Upper lobe of left lung (tissue), 6 donors: Measurements from ENCODE around the gene DGCR2. TPM values are rescaled to one million over a fixed set of nuclear protein-coding genes. Genes with fewer than 3 reads are reported as not detected.
"Not testable (repeated sequence)": the region's sequence is repeated elsewhere in the genome, so short reads cannot be mapped to it uniquely, and the experiment has no call there.

Source experiments
- ATAC-seq, 2 donors: fragments of 200-7000 bp; cut with Tn5 transposase; one replicate each; pipeline ENCODE4 v1.9.1; 2022; ENCODE audit warnings: mild to moderate bottlenecking in 2 of 2, moderate library complexity in 2 of 2; ENCODE audit not compliant: low FRiP score in 2 of 2
- DNase-seq, 2 donors: peaks; one replicate each; pipeline ENCODE4 v3.0.0-alpha.2; 2019 to 2020
- H3K27ac ChIP-seq, 4 donors: fragments of 200-600 bp; sonication (generic); one replicate each; pipeline ENCODE4 v1.5.1; 2016 to 2019
- H3K27me3 ChIP-seq, 4 donors: fragments of 200-600 bp; sonication (generic); one replicate each; pipeline ENCODE4 v1.5.1; 2017 to 2019
- H3K36me3 ChIP-seq, 4 donors: fragments of 200-600 bp; sonication (generic); one replicate each; pipeline ENCODE4 v1.5.1; 2016 to 2019
- H3K4me1 ChIP-seq, 4 donors: fragments of 200-600 bp; sonication (generic); one replicate each; pipeline ENCODE4 v1.5.1; 2018 to 2019
- H3K4me3 ChIP-seq, 4 donors: fragments of 200-600 bp; sonication (generic); one replicate each; pipeline ENCODE4 v1.5.1; 2017 to 2019; ENCODE audit warnings: mild to moderate bottlenecking in 2 of 4, moderate library complexity in 1 of 4
- H3K9me3 ChIP-seq, 4 donors: fragments of 200-600 bp; sonication (generic); one replicate each; pipeline ENCODE4 v1.5.1; 2018 to 2019
- EP300 ChIP-seq, 4 donors: sonication (generic); formaldehyde crosslinking; IDR thresholded peaks; one replicate each; pipeline ENCODE4 v1.5.1; 2017; ENCODE audit warnings: antibody characterized with exemption in 4 of 4, control low read depth in 2 of 4
- POLR2A ChIP-seq, 4 donors: fragments of 450-650 bp; IDR thresholded peaks; one replicate each; pipeline ENCODE4 v1.5.1; 2016 to 2017; ENCODE audit warnings: antibody characterized with exemption in 4 of 4, mild to moderate bottlenecking in 2 of 4
- POLR2AphosphoS5 ChIP-seq, 2 donors: sonication (generic); formaldehyde crosslinking; IDR thresholded peaks; one replicate each; pipeline ENCODE4 v1.5.1; 2017; ENCODE audit warnings: antibody characterized with exemption in 2 of 2
- WGBS, 2 donors: methylation state at CpG; one replicate each; pipeline ENCODE4 v1.1.5; 2017 to 2018; 5-methylcytosine and 5-hydroxymethylcytosine counted together
- total RNA-seq, 6 donors: library from RNA; depleted of rRNA in 4 of 6; stranded (reverse); fragments of >200 nt in 4 of 6; gene quantifications; one replicate each; pipeline versions ENCODE4 v1.1.0 to v1.2.1, GENCODE V29; 2016 to 2021
- TF ChIP-seq, protein P1 (sequence below), 6 experiments: fragments of 450-650 bp in 4 of 6; fragments of 200-600 bp in 2 of 6; sonication (generic) in 2 of 6; IDR thresholded peaks; one replicate each; pipeline ENCODE4 v1.5.1; 2016 to 2019; ENCODE audit warnings: antibody characterized with exemption in 6 of 6
- donor health status: DM: no; HTN: no; CAD: no; lungs with moderate emphysema.
- donor health status: DM: no; HTN: yes; CAD: no; lungs with severe emphysema.

DGCR2 gene
- total RNA-seq, 6 donors from 2014 or later, result 65.9 to 101 (median 89.9) TPM

DNA sequence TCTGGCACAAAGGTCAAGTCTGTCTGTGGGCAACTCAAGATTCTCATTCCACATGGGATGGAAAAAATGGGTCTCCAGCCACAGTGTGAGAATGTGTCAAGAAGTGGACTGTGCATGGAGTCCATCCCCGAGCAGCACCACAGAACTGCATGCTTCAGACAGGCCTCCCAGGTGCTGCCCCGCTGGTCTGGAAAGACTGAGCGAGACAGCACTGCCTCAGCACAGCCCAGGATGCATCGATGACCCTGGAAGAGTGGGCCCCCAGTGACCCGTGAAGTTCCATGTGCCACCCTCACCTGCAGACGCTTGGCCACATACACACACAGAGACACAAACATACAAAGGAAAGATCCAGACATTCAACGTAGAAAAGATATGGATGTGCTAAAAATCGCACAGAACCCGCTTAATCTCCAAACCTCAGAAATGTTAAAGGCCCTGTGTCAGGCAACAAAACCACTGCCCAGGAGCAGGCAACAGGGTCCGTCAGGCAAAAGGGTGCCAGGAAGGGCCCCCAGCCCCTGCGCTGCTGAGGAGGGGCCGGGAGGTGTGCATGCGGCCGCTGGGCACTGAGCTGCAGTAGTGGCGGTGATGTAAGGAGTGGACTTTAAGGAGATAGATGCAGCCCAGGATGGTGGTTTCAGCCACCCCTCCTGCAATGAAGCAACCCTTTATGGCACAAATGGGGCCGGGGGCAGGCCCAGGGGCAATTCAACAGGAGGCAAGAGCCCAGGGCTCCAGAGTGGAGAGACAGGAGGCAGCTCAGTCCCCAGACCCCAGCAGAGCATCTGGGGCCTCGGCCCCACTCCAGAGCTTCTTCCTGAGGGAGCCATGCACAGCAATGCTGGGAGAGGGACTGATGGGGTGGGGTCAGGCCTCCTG, 84.7 kb downstream of the DGCR2 start:
- Histone ChIP-seq H3K27me3 (no peaks in the 10 kb centered on the region), H3K9me3 (no peaks in the 10 kb centered on the region), H3K4me1 (no peaks in the 10 kb centered on the region), H3K4me3 (no peak overlapping the region), H3K27ac (no peak overlapping the region), H3K36me3 (peaks cover 18 to 64% (median 51%) of the 10 kb centered on the region in 4 donors)
- no peak for ATAC-seq
- peak; percentile 17 to 51 for DNase-seq
- WGBS, 2 donors, result 96 to 97% methylated on average over 12 to 17 of the region's 17 CpGs
- TF ChIP-seq EP300 (IDR thresholded peaks at IDR 0.05), result no peak
- TF ChIP-seq, protein P1, sequence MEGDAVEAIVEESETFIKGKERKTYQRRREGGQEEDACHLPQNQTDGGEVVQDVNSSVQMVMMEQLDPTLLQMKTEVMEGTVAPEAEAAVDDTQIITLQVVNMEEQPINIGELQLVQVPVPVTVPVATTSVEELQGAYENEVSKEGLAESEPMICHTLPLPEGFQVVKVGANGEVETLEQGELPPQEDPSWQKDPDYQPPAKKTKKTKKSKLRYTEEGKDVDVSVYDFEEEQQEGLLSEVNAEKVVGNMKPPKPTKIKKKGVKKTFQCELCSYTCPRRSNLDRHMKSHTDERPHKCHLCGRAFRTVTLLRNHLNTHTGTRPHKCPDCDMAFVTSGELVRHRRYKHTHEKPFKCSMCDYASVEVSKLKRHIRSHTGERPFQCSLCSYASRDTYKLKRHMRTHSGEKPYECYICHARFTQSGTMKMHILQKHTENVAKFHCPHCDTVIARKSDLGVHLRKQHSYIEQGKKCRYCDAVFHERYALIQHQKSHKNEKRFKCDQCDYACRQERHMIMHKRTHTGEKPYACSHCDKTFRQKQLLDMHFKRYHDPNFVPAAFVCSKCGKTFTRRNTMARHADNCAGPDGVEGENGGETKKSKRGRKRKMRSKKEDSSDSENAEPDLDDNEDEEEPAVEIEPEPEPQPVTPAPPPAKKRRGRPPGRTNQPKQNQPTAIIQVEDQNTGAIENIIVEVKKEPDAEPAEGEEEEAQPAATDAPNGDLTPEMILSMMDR (IDR thresholded peaks at IDR 0.05), result no peak
- no peak for TF ChIP-seq POLR2A (IDR thresholded peaks at IDR 0.05)
- no peak for TF ChIP-seq POLR2AphosphoS5 (IDR thresholded peaks at IDR 0.05)

DNA sequence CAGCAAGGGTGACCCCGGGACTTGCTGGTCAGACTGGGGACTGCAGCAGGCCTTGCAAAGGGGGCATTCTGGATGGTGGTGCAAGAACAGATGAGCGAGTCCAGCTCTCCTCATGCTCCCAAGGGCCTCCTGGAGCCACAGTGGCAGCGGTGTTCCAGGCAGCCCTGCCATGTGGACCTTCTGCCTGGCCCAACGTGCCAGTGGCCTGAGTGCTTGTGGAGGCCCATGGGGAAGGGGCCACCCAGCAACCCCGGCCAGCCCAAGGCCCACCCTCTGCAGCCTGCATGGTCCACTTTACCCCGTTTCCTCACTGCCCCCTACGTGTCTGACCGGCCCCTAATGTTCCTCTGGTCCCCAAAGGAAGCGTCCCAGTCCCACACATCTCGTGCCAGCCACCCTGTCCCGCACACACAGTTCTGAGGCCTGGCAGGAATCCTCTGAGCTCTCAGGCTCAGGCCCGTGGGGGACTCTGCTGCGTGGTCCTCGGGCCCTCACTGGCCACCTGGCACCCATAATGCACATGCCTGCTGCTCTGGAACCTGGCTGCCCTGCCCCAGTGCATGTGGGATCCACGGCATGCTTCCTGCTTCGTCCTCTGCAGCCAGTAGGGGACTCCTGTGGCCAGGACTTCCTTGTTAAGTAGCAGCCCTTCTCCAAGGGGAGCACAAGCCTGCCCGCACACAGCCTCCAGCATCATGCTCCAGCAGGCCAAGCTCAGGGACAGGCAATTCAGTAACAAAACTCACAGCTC, 85.5 kb downstream of the DGCR2 start:
- Histone ChIP-seq H3K9me3 (no peaks in the 10 kb centered on the region), H3K27me3 (no peaks in the 10 kb centered on the region), H3K4me1 (no peaks in the 10 kb centered on the region), H3K27ac (no peak overlapping the region), H3K4me3 (no peak overlapping the region), H3K36me3 (peaks cover 18 to 55% (median 43%) of the 10 kb centered on the region in 4 donors)
- WGBS, 2 donors, result 87 to 89% methylated on average over 8 to 17 of the region's 17 CpGs
- TF ChIP-seq POLR2A (IDR thresholded peaks at IDR 0.05) (no peak), POLR2AphosphoS5 (IDR thresholded peaks at IDR 0.05) (no peak), EP300 (IDR thresholded peaks at IDR 0.05) (no peak)
- TF ChIP-seq, protein P1 (IDR thresholded peaks at IDR 0.05), result no peak
- DNase-seq, result peak; percentile 20 to 58
- no peak for ATAC-seq

DNA sequence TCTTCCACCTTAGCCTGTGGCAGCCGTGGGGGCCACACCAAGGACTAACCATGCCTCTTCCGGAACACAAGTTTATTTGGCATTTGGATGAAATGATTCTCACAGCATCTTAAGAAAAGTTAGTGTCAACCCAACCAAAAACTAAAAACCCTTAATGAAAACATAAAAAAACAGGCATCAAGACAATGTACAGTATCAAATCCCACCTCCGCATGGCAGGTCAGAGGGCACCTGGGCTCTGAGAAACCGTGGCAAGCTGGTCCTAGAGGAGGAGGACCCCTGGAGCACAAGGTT, 86.0 kb downstream of the DGCR2 start:
- TF ChIP-seq, protein P1 (IDR thresholded peaks at IDR 0.05), result no peak
- TF ChIP-seq POLR2A (IDR thresholded peaks at IDR 0.05), result no peak
- no peak for TF ChIP-seq POLR2AphosphoS5 (IDR thresholded peaks at IDR 0.05)
- no peak for TF ChIP-seq EP300 (IDR thresholded peaks at IDR 0.05)
- no peak overlapping the region for H3K27ac ChIP-seq
- no peak for ATAC-seq
- peaks cover 18 to 50% (median 38%) of the 10 kb centered on the region in 4 donors for H3K36me3 ChIP-seq
- H3K27me3 ChIP-seq, result no peaks in the 10 kb centered on the region
- no peak overlapping the region for H3K4me3 ChIP-seq
- 77 to 82% methylated on average over 4 of the region's 4 CpGs for WGBS, 2 donors
- no peaks in the 10 kb centered on the region for H3K4me1 ChIP-seq
- no peak for DNase-seq
- H3K9me3 ChIP-seq, result no peaks in the 10 kb centered on the region

DNA sequence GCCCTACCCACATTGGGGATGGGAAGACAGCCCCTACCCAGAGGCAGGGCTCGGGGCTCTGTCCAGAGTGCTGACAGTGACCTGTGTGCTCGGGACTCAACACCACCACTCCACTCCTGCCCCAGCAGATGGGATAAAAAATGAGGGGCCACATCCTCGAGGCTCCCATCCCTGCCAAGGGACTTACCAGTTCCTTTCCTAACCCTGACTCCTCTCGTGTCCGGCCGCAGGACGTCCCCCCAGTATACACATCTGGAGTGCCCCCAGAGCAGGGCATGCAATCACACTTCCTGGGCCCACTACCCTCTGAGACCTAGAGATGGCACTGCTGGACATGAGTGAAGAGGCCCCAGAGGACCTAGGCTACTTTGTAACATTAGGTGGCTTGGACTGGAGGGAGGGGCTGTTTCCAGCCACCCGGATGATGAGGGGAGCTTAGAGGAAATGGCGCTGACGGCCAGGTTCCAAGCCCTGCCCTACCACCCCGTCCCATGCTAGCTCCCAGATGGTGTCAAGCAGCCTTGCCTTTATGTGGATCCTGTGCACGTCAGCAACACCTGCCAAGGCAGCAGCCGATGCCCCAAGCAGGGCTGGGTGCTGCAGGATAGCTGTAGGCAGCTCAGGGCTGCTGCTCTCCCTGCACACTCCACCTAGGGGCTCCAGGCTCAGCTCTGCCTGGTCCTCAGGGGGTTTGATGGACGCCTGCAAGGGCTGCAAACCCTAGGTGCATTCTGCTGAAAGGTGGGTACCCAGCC, 86.6 kb downstream of the DGCR2 start:
- Histone ChIP-seq H3K27ac (no peak overlapping the region), H3K9me3 (no peaks in the 10 kb centered on the region), H3K4me3 (no peak overlapping the region), H3K36me3 (peaks cover 14 to 45% (median 32%) of the 10 kb centered on the region in 4 donors), H3K4me1 (no peaks in the 10 kb centered on the region), H3K27me3 (no peaks in the 10 kb centered on the region)
- TF ChIP-seq, protein P1 (IDR thresholded peaks at IDR 0.05), result no peak
- peak in 1 of 2 donors; percentile 3 for ATAC-seq
- peak in 1 of 2 donors; percentile 20 for DNase-seq
- WGBS, 2 donors, result 22 to 42% methylated on average over 7 to 13 of the region's 14 CpGs

DNA sequence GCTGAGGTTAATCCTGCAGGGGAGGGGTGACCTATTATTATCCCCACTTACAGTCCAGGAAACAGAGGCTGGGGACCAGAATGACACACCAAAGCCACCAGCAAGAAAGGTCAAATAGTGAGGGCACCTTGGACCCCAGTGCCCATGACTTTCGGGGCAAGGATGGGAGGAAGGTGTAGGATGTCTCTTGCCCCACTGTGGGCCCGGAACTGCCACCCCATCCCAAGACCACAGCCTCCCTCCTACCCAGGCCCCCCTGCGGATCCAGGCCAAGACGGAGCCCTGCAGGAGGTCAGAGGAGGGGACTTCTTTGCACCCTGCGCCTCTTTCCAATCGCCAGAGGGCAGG, 87.1 kb downstream of the DGCR2 start:
- not testable (repeated sequence) for H3K9me3 ChIP-seq, H3K4me1 ChIP-seq, H3K27ac ChIP-seq, H3K4me3 ChIP-seq, H3K27me3 ChIP-seq, ATAC-seq
- 38 to 61% methylated on average over 2 to 5 of the region's 6 CpGs for WGBS, 2 donors
- H3K36me3 ChIP-seq, result peaks cover 8 to 39% (median 27%) of the 10 kb centered on the region in 4 donors
- peak in 1 of 2 donors; percentile 15 for DNase-seq

DNA sequence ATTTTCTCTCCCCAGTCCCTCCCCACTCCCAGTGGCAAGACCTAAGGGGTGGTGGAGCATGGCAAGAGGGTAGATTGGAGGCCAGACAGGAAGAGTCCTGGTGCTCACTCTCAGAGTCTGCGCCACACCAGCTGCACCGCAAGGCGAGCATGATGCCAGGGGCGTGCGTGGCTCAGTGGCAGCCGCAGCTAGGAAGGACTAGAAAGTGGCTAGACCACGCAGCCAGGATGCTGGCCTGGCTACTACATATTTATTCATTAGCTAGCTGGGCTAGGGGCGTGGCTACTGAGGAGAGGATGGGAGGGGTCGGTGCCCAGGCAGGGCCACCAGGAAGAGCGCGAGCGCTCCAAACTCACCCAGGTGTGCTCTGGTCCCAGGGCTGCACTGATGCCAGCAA, 87.5 kb downstream of the DGCR2 start:
- H3K27ac ChIP-seq, H3K4me1 ChIP-seq, ATAC-seq, H3K27me3 ChIP-seq, H3K4me3 ChIP-seq, H3K9me3 ChIP-seq: not testable (repeated sequence)
- H3K36me3 ChIP-seq, result peaks cover 5 to 36% (median 23%) of the 10 kb centered on the region in 4 donors
- WGBS, 2 donors, result 80 to 86% methylated on average over 2 to 7 of the region's 12 CpGs
- DNase-seq, result peak in 1 of 2 donors; percentile 13

DNA sequence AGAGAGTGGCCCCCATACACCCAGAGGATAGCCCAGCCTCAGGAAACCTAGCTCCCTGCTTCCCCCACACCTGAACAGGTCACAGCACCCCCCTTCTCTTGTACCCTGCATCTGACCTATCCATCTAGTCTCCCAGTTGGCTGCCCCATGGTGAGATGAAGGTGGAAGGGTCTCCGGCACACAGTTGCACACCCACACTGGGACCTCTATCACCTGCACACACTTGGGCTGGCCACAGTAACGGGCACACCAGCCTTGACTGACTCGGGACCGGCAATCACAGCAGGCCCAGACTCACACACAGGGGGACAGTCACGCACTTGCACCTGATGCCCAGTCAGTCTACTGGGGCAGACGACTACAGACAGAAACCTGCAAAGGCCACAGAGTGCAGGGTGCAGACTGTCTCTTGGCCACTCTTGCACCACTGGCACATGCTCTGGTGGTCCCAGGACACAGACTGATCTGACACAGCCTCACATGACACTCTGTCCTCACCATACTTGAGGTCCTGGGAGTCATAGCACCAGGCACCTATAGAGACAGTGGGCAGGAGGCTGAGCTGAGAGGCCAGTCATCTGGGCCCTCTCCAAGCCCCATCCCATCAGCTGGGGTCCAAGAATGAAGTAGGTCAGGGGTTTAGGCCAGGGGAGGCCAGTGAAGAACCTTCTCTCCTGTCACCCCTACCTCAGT, 88.0 kb downstream of the DGCR2 start:
- not testable (repeated sequence) for ATAC-seq, H3K27ac ChIP-seq, H3K4me1 ChIP-seq, H3K27me3 ChIP-seq, H3K4me3 ChIP-seq, H3K9me3 ChIP-seq
- peak; percentile 17 to 31 for DNase-seq
- peaks cover under 1 to 30% (median 18%) of the 10 kb centered on the region in 4 donors for H3K36me3 ChIP-seq
- WGBS, 2 donors, result 86 to 90% methylated on average over 2 to 3 of the region's 6 CpGs
